ENCODE data around the gene ATP1A3.
"Not testable (repeated sequence)": the region's sequence is repeated elsewhere in the genome, so short reads cannot be mapped to it uniquely, and the experiment has no call there.

Gene ATP1A3

GRCh38 chr19:41993612-41994483 lies at the start of gene ATP1A3:
Gene ATP1A3, minus strand, starts transcription at chr19:41994230. Its CDS starts 154 bp downstream, at chr19:41994076.
- peak; percentile 59 for DNase-seq

GRCh38 chr19:42042455-42043170 lies 48.6 kb upstream of the ATP1A3 start:
- DNase-seq: no peak

- not testable (repeated sequence) for DNase-seq
Observed at GRCh38 chr19:42040491-42040890, 46.5 kb upstream of the ATP1A3 start.

GRCh38 chr19:42040031-42040430 lies 46.0 kb upstream of the ATP1A3 start:
- DNase-seq: no peak

GRCh38 chr19:42038666-42039065 lies 44.6 kb upstream of the ATP1A3 start:
- no peak for DNase-seq

GRCh38 chr19:42037649-42038048 lies 43.6 kb upstream of the ATP1A3 start:
- no peak for DNase-seq

- DNase-seq: peak; percentile 50
Observed at GRCh38 chr19:42034640-42035391, 40.8 kb upstream of the ATP1A3 start.

GRCh38 chr19:42033413-42033812 lies 39.4 kb upstream of the ATP1A3 start:
- no peak for DNase-seq

GRCh38 chr19:42032431-42032830 lies 38.4 kb upstream of the ATP1A3 start:
- no peak for DNase-seq

GRCh38 chr19:42030645-42031440 lies 36.8 kb upstream of the ATP1A3 start:
- DNase-seq: no peak

- DNase-seq: peak; percentile 13
Observed at GRCh38 chr19:42028304-42029216, 34.5 kb upstream of the ATP1A3 start.

- no peak for DNase-seq
Observed at GRCh38 chr19:42024622-42025111, 30.6 kb upstream of the ATP1A3 start.

- DNase-seq: no peak
Observed at GRCh38 chr19:42023943-42024260, 29.9 kb upstream of the ATP1A3 start.

GRCh38 chr19:42023121-42023942 lies 29.3 kb upstream of the ATP1A3 start:
- no peak for DNase-seq

- no peak for DNase-seq
Observed at GRCh38 chr19:42022616-42023015, 28.6 kb upstream of the ATP1A3 start.

GRCh38 chr19:42021185-42021584 lies 27.2 kb upstream of the ATP1A3 start:
- DNase-seq: no peak

- DNase-seq: no peak
Observed at GRCh38 chr19:42018503-42019193, 24.6 kb upstream of the ATP1A3 start.

GRCh38 chr19:42017040-42017439 lies 23.0 kb upstream of the ATP1A3 start:
- no peak for DNase-seq

- DNase-seq: not testable (repeated sequence)
Observed at GRCh38 chr19:42012747-42013146, 18.7 kb upstream of the ATP1A3 start.
